ENCODE measurements around the gene RBM42. TPM values are rescaled to one million over a fixed set of nuclear protein-coding genes. Genes with fewer than 3 reads are reported as not detected.

Gene RBM42
- total and polyA plus RNA-seq, 5 donors from 2014 or later = 52.3 to 69.0 (median 56.7) TPM

DNA sequence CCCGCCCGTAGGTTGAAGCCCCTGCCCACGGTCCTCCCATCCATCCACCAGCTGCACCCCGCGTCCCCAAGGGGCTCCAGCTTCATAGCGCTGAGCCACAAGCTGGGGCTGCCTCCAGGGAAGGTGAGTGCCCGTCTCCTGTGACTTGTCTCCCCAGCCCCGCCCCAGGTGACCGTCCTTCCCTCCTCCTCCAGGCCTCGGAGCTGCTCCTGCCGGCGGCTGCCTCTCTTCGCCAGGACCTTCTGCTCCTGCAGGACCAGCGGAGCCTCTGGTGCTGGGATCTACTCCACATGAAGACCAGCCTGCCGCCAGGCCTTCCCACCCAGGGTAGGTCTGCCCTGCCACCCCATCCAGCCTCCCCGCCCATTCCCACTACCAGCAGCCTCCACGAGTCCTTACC, 8.8 kb upstream of the RBM42 start:
- Histone ChIP-seq H3K9me3 (ENCODE audit: control insufficient read depth in 2 of 2, low read length in 2 of 2) (no peaks in the 10 kb centered on the region), H3K36me3 (ENCODE audit: control insufficient read depth, insufficient read depth, low read length) (peaks cover 18% of the 10 kb centered on the region), H3K27me3 (ENCODE audit: control insufficient read depth, insufficient read depth, low read length) (no peaks in the 10 kb centered on the region), H3K4me3 (ENCODE audit: low read depth, low read length) (no peak overlapping the region), H3K27ac (ENCODE audit: insufficient read depth, low read length, poor library complexity, severe bottlenecking) (no peak overlapping the region), H3K4me1 (ENCODE audit: control insufficient read depth, insufficient read depth, low read length, poor library complexity, severe bottlenecking) (no peaks in the 10 kb centered on the region)
- no peak for DNase-seq
- peaks cover 20% of the 10 kb centered on the region for H3K36me3 Mint-ChIP-seq
- H3K4me3 Mint-ChIP-seq = no peak overlapping the region
- no peaks in the 10 kb centered on the region for H3K9me3 Mint-ChIP-seq
- peaks cover 0 to 4% (median 1%) of the 10 kb centered on the region in 4 donors for H3K4me1 Mint-ChIP-seq
- H3K27me3 Mint-ChIP-seq = no peaks in the 10 kb centered on the region
- H3K27ac Mint-ChIP-seq = no peak overlapping the region
- no peak for ATAC-seq (ENCODE audit: low read depth in 2 of 2)

DNA sequence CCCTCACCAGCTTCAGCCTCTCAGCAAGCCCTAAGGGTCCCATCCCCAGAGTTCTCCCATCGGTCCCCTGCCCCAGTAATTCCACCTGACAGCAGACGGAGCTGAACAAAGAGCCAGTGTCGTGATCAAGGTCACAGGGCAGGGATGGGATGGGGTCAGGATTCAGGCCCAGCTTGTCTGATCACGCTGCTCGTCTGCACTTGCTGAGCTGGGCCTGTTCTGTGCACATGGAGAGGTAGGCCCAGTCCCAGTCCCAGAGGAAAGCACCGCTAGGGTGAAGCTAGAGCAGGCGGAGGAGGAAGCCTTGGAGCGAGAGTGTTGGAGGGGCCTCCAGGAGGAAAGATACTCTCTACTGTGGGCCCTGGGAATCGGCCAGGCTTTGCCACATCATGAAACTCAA, 7.1 kb upstream of the RBM42 start:
- H3K4me3 Mint-ChIP-seq = no peak overlapping the region
- H3K9me3 Mint-ChIP-seq = peaks cover 0 to 1% (median 0%) of the 10 kb centered on the region in 7 donors
- H3K4me1 ChIP-seq (ENCODE audit: control insufficient read depth, insufficient read depth, low read length, poor library complexity, severe bottlenecking) = no peaks in the 10 kb centered on the region
- H3K27ac Mint-ChIP-seq = peak overlapping the region in 1 of 3 donors; percentile 77
- H3K4me3 ChIP-seq (ENCODE audit: low read depth, low read length) = no peak overlapping the region
- H3K9me3 ChIP-seq (ENCODE audit: control insufficient read depth in 2 of 2, low read length in 2 of 2) = no peaks in the 10 kb centered on the region
- ATAC-seq (ENCODE audit: low read depth in 2 of 2) (no peak), DNase-seq (no peak)
- peaks cover 12% of the 10 kb centered on the region for H3K36me3 Mint-ChIP-seq
- no peaks in the 10 kb centered on the region for H3K27me3 ChIP-seq (ENCODE audit: control insufficient read depth, insufficient read depth, low read length)
- peaks cover 0 to 2% (median 0%) of the 10 kb centered on the region in 4 donors for H3K4me1 Mint-ChIP-seq
- no peaks in the 10 kb centered on the region for H3K27me3 Mint-ChIP-seq
- H3K27ac ChIP-seq (ENCODE audit: insufficient read depth, low read length, poor library complexity, severe bottlenecking) = no peak overlapping the region
- peaks cover 15% of the 10 kb centered on the region for H3K36me3 ChIP-seq (ENCODE audit: control insufficient read depth, insufficient read depth, low read length)

DNA sequence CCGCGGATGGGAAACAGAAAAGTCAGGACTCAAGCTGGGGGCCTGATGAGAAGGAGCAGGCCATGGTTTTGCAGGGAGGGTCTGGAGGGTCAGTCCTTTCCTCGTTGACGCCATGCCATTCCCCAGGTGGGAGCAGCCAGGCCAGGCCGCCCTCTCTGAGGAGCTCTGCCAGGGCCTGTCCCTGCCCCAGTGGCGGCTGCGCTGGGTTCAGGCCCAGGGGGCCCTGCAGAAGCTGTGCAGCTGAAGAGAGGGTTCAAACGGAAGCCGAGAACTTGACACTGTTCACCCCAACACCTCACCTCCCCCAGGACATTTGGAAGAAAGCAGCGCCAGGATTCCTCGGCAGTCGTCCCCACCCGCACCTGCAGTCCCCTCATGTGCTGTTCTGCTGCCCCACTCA, 6.1 kb upstream of the RBM42 start:
- no peak overlapping the region for H3K4me3 Mint-ChIP-seq
- Histone ChIP-seq H3K36me3 (ENCODE audit: control insufficient read depth, insufficient read depth, low read length) (peaks cover 11% of the 10 kb centered on the region), H3K4me3 (ENCODE audit: low read depth, low read length) (no peak overlapping the region), H3K9me3 (ENCODE audit: control insufficient read depth in 2 of 2, low read length in 2 of 2) (no peaks in the 10 kb centered on the region), H3K27ac (ENCODE audit: insufficient read depth, low read length, poor library complexity, severe bottlenecking) (no peak overlapping the region), H3K4me1 (ENCODE audit: control insufficient read depth, insufficient read depth, low read length, poor library complexity, severe bottlenecking) (no peaks in the 10 kb centered on the region), H3K27me3 (ENCODE audit: control insufficient read depth, insufficient read depth, low read length) (no peaks in the 10 kb centered on the region)
- H3K9me3 Mint-ChIP-seq = peaks cover 0 to 1% (median 0%) of the 10 kb centered on the region in 7 donors
- DNase-seq (no peak), ATAC-seq (ENCODE audit: low read depth in 2 of 2) (no peak)
- no peak overlapping the region for H3K27ac Mint-ChIP-seq
- no peaks in the 10 kb centered on the region for H3K27me3 Mint-ChIP-seq
- peaks cover 12% of the 10 kb centered on the region for H3K36me3 Mint-ChIP-seq
- H3K4me1 Mint-ChIP-seq = peaks cover 0 to 2% (median 0%) of the 10 kb centered on the region in 4 donors

DNA sequence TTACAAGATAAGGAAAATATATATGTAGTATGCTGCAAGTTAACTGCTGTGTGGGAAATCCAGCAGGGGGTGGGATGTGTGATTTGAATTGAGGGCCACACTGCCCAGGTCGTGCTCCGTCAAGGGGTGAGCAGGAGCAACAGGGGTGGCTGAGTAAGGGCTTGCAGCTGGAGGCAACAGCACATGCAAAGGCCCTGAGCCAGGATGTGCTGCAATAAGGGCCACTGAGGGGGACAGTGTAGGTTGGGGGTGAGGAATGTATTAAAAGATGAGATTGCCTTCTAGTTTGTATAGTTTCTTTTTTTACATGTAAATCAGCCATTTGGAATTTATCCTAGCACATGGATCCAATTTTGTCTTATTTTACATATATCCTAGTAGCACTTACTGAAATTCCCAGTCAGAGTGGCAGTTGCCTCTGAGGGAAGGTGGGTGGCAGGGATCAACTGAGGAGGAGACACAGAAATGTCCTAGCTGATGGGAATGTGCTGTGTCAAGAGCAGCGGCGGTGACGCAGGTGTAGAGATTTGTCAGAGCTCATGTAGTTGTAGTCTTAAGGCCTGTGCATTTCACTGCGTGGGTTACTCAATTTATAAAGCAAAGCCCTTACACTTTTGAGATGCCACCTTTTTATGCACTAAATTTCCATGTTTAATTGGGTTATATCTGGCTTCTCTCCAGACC, 5.4 kb upstream of the RBM42 start:
- DNase-seq (no peak), ATAC-seq (ENCODE audit: low read depth in 2 of 2) (no peak)
- no peaks in the 10 kb centered on the region for H3K27me3 ChIP-seq (ENCODE audit: control insufficient read depth, insufficient read depth, low read length)
- Mint-ChIP-seq H3K4me1 (peaks cover 0 to 5% (median 5%) of the 10 kb centered on the region in 4 donors), H3K27ac (peak overlapping the region in 2 of 3 donors; percentile 32 to 79), H3K9me3 (peaks cover 0 to 1% (median 0%) of the 10 kb centered on the region in 7 donors), H3K4me3 (peak overlapping the region in 1 of 4 donors; percentile 51), H3K27me3 (no peaks in the 10 kb centered on the region), H3K36me3 (peaks cover 12% of the 10 kb centered on the region)
- no peaks in the 10 kb centered on the region for H3K9me3 ChIP-seq (ENCODE audit: control insufficient read depth in 2 of 2, low read length in 2 of 2)
- H3K27ac ChIP-seq (ENCODE audit: insufficient read depth, low read length, poor library complexity, severe bottlenecking) = no peak overlapping the region
- peaks cover 11% of the 10 kb centered on the region for H3K36me3 ChIP-seq (ENCODE audit: control insufficient read depth, insufficient read depth, low read length)
- H3K4me1 ChIP-seq (ENCODE audit: control insufficient read depth, insufficient read depth, low read length, poor library complexity, severe bottlenecking) = peaks cover 6% of the 10 kb centered on the region
- no peak overlapping the region for H3K4me3 ChIP-seq (ENCODE audit: low read depth, low read length)

DNA sequence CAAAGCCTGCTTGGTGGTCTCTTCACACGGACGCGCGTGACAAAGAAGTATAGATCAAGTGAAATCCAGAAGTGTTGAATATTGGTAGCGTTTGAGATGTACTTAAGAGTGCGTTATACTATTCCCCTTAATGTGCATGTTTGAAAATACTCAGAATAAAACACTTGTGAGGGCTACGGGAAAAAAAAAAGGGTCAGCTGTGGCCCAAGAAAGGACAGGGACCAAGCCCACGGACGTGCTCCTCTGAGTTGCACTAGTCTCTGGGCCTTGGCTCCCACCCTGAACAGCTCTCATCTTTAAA, 622 bp upstream of the RBM42 start:
- ATAC-seq (ENCODE audit: low read depth in 2 of 2) (no peak), DNase-seq (no peak)
- peak overlapping the region; percentile 94 to 100 (median 98) for H3K4me3 Mint-ChIP-seq
- peaks cover 27% of the 10 kb centered on the region for H3K36me3 ChIP-seq (ENCODE audit: control insufficient read depth, insufficient read depth, low read length)
- H3K27me3 Mint-ChIP-seq = no peaks in the 10 kb centered on the region
- H3K27ac ChIP-seq (ENCODE audit: insufficient read depth, low read length, poor library complexity, severe bottlenecking) = peak overlapping the region; percentile 86
- H3K9me3 ChIP-seq (ENCODE audit: control insufficient read depth in 2 of 2, low read length in 2 of 2) = no peaks in the 10 kb centered on the region
- peak overlapping the region; percentile 88 for H3K4me3 ChIP-seq (ENCODE audit: low read depth, low read length)
- peaks cover 29% of the 10 kb centered on the region for H3K36me3 Mint-ChIP-seq
- H3K9me3 Mint-ChIP-seq = peaks cover 0 to 1% (median 0%) of the 10 kb centered on the region in 7 donors
- no peaks in the 10 kb centered on the region for H3K27me3 ChIP-seq (ENCODE audit: control insufficient read depth, insufficient read depth, low read length)
- H3K4me1 Mint-ChIP-seq = peaks cover 6 to 34% (median 15%) of the 10 kb centered on the region in 4 donors
- peaks cover 16% of the 10 kb centered on the region for H3K4me1 ChIP-seq (ENCODE audit: control insufficient read depth, insufficient read depth, low read length, poor library complexity, severe bottlenecking)
- H3K27ac Mint-ChIP-seq = peak overlapping the region; percentile 98 to 99 (median 99)

DNA sequence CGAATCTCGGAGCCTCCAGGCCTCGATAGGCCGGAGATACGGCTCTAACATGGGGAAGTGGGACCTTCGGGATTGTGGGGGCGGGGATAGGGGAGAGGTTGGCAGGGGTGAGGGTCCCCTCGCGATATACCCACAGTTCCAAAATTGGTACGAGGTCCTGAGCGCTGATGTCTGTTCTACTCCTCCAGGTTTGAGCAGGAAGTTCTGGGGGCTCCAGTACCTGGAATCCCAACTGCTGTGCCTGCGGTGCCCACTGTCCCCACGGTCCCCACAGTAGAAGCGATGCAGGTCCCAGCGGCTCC, 447 bp downstream of the RBM42 start:
- Histone ChIP-seq H3K4me3 (ENCODE audit: low read depth, low read length) (peak overlapping the region; percentile 74), H3K36me3 (ENCODE audit: control insufficient read depth, insufficient read depth, low read length) (peaks cover 34% of the 10 kb centered on the region), H3K27me3 (ENCODE audit: control insufficient read depth, insufficient read depth, low read length) (no peaks in the 10 kb centered on the region), H3K4me1 (ENCODE audit: control insufficient read depth, insufficient read depth, low read length, poor library complexity, severe bottlenecking) (peaks cover 16% of the 10 kb centered on the region), H3K27ac (ENCODE audit: insufficient read depth, low read length, poor library complexity, severe bottlenecking) (peak overlapping the region; percentile 86), H3K9me3 (ENCODE audit: control insufficient read depth in 2 of 2, low read length in 2 of 2) (no peaks in the 10 kb centered on the region)
- no peak for ATAC-seq (ENCODE audit: low read depth in 2 of 2)
- peaks cover 0 to 1% (median 0%) of the 10 kb centered on the region in 7 donors for H3K9me3 Mint-ChIP-seq
- peaks cover 6 to 37% (median 16%) of the 10 kb centered on the region in 4 donors for H3K4me1 Mint-ChIP-seq
- H3K4me3 Mint-ChIP-seq = peak overlapping the region; percentile 94 to 100 (median 98)
- no peaks in the 10 kb centered on the region for H3K27me3 Mint-ChIP-seq
- H3K36me3 Mint-ChIP-seq = peaks cover 32% of the 10 kb centered on the region
- peak overlapping the region in 2 of 3 donors; percentile 98 to 99 for H3K27ac Mint-ChIP-seq
- DNase-seq = no peak

DNA sequence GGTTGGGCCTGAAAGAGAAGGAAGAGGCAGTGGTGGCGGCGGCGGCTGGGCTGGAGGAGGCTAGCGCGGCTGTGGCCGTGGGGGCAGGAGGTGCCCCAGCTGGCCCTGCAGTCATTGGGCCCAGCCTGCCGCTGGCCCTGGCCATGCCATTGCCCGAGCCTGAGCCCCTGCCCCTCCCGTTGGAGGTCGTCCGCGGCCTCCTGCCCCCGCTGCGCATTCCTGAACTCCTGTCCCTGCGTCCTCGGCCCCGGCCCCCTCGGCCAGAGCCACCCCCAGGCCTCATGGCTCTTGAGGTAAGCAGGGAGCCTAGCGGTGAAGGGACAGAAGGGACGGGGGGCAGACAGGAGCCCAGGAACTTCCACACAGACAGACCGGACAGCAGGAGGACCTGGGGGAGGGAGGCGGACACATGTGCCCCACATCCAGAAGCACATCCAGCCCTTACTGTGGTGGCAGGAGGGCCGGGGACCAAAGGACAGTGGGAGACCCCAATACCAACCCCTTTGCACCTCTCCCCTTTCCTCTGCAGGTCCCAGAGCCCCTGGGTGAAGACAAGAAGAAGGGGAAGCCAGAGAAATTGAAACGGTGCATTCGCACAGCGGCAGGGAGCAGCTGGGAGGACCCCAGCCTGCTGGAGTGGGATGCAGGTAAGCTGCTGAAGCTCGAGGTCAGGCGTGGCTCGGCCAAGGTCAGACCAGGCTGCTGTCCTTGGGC, 5.0 kb downstream of the RBM42 start:
- H3K27ac ChIP-seq (ENCODE audit: insufficient read depth, low read length, poor library complexity, severe bottlenecking) = no peak overlapping the region
- DNase-seq = no peak
- Mint-ChIP-seq H3K36me3 (peaks cover 41% of the 10 kb centered on the region), H3K27me3 (no peaks in the 10 kb centered on the region), H3K27ac (no peak overlapping the region), H3K9me3 (no peaks in the 10 kb centered on the region), H3K4me1 (peaks cover 6 to 29% (median 8%) of the 10 kb centered on the region in 4 donors), H3K4me3 (no peak overlapping the region)
- H3K9me3 ChIP-seq (ENCODE audit: control insufficient read depth in 2 of 2, low read length in 2 of 2) = no peaks in the 10 kb centered on the region
- peaks cover 65% of the 10 kb centered on the region for H3K36me3 ChIP-seq (ENCODE audit: control insufficient read depth, insufficient read depth, low read length)
- ATAC-seq (ENCODE audit: low read depth in 2 of 2) = no peak
- H3K4me3 ChIP-seq (ENCODE audit: low read depth, low read length) = no peak overlapping the region
- H3K27me3 ChIP-seq (ENCODE audit: control insufficient read depth, insufficient read depth, low read length) = no peaks in the 10 kb centered on the region
- H3K4me1 ChIP-seq (ENCODE audit: control insufficient read depth, insufficient read depth, low read length, poor library complexity, severe bottlenecking) = peaks cover 10% of the 10 kb centered on the region

DNA sequence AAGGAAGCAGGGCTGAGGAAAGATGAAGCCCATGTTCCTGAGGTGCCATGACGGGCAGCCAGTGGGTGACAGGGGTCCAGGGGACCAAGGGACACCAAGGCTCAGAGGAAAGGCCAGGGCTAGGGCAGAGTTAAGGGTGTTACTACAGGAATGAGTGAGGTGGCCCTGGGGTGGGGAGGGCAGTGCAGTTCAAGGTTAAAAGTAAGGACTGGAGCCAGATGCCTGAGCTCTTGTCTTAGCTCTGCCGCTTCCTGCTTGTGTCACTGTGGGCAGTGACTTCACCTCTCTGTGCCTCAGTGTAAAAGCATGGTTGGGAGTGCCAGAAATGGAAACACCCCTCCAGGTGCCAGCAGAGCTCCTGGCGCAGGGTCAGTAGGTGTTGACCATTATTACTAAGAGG, 7.8 kb downstream of the RBM42 start:
- Mint-ChIP-seq H3K4me3 (peak overlapping the region in 1 of 4 donors; percentile 29), H3K4me1 (peaks cover 6 to 19% (median 10%) of the 10 kb centered on the region in 4 donors), H3K27me3 (no peaks in the 10 kb centered on the region), H3K27ac (no peak overlapping the region), H3K36me3 (peaks cover 28% of the 10 kb centered on the region), H3K9me3 (no peaks in the 10 kb centered on the region)
- H3K4me3 ChIP-seq (ENCODE audit: low read depth, low read length) = no peak overlapping the region
- no peak for DNase-seq
- H3K9me3 ChIP-seq (ENCODE audit: control insufficient read depth in 2 of 2, low read length in 2 of 2) = no peaks in the 10 kb centered on the region
- no peak overlapping the region for H3K27ac ChIP-seq (ENCODE audit: insufficient read depth, low read length, poor library complexity, severe bottlenecking)
- no peak for ATAC-seq (ENCODE audit: low read depth in 2 of 2)
- peaks cover 52% of the 10 kb centered on the region for H3K36me3 ChIP-seq (ENCODE audit: control insufficient read depth, insufficient read depth, low read length)
- H3K4me1 ChIP-seq (ENCODE audit: control insufficient read depth, insufficient read depth, low read length, poor library complexity, severe bottlenecking) = peaks cover 6% of the 10 kb centered on the region
- H3K27me3 ChIP-seq (ENCODE audit: control insufficient read depth, insufficient read depth, low read length) = no peaks in the 10 kb centered on the region
